HFFc6 (cell line): ENCODE data around the gene TEX14. TPM values are rescaled to one million over a fixed set of nuclear protein-coding genes. Genes with fewer than 3 reads are reported as not detected.

Experiments used
- DNase-seq: peaks from one replicate; pipeline ENCODE4 v3.0.0-alpha.2; 2018
- H3K27ac Mint-ChIP-seq: 2 replicates; pipeline ENCODE4 v1.8.0; 2020; ENCODE audit warnings: mild to moderate bottlenecking, mixed read lengths
- H3K27me3 Mint-ChIP-seq: 2 replicates; pipeline ENCODE4 v1.8.0; 2021; ENCODE audit warnings: mild to moderate bottlenecking, moderate library complexity, mixed read lengths; ENCODE audit not compliant: insufficient read depth
- H3K36me3 Mint-ChIP-seq: 2 replicates; pipeline ENCODE4 v1.8.0; 2021; ENCODE audit warnings: low read depth, mixed read lengths
- H3K4me1 Mint-ChIP-seq: 2 replicates; pipeline ENCODE4 v1.8.0; 2020; ENCODE audit warnings: low read depth, mixed read lengths
- H3K4me3 Mint-ChIP-seq: 2 replicates; pipeline ENCODE4 v1.8.0; 2020; ENCODE audit warnings: mild to moderate bottlenecking, moderate library complexity, mixed read lengths
- H3K9me3 Mint-ChIP-seq: 2 replicates; pipeline ENCODE4 v1.8.0; 2020; ENCODE audit warnings: mild to moderate bottlenecking, mixed read lengths
- long read RNA-seq: library from polyadenylated mRNA; unstranded; transcript quantifications from one replicate; pipeline ENCODE4 v2.0.0, GENCODE V29; 2019
- total RNA-seq, 6 experiments: library from RNA; stranded (reverse); fragmentation: NEBNext Ultra II Directional; extraction: Animal tissue kit (Norgen Biotek cat#: 25700); gene quantifications; 2 replicates in 1 of 6; 3 replicates in 5 of 6; pipeline ENCODE4 v1.2.3, GENCODE V29; 2021
- TF ChIP-seq, protein P1 (sequence below): fragments of 200-600 bp; sonication (generic); IDR thresholded peaks from 2 replicates; pipeline ENCODE4 v1.5.0; 2021; ENCODE audit warnings: antibody characterized with exemption, mild to moderate bottlenecking

TEX14 gene, protein sequence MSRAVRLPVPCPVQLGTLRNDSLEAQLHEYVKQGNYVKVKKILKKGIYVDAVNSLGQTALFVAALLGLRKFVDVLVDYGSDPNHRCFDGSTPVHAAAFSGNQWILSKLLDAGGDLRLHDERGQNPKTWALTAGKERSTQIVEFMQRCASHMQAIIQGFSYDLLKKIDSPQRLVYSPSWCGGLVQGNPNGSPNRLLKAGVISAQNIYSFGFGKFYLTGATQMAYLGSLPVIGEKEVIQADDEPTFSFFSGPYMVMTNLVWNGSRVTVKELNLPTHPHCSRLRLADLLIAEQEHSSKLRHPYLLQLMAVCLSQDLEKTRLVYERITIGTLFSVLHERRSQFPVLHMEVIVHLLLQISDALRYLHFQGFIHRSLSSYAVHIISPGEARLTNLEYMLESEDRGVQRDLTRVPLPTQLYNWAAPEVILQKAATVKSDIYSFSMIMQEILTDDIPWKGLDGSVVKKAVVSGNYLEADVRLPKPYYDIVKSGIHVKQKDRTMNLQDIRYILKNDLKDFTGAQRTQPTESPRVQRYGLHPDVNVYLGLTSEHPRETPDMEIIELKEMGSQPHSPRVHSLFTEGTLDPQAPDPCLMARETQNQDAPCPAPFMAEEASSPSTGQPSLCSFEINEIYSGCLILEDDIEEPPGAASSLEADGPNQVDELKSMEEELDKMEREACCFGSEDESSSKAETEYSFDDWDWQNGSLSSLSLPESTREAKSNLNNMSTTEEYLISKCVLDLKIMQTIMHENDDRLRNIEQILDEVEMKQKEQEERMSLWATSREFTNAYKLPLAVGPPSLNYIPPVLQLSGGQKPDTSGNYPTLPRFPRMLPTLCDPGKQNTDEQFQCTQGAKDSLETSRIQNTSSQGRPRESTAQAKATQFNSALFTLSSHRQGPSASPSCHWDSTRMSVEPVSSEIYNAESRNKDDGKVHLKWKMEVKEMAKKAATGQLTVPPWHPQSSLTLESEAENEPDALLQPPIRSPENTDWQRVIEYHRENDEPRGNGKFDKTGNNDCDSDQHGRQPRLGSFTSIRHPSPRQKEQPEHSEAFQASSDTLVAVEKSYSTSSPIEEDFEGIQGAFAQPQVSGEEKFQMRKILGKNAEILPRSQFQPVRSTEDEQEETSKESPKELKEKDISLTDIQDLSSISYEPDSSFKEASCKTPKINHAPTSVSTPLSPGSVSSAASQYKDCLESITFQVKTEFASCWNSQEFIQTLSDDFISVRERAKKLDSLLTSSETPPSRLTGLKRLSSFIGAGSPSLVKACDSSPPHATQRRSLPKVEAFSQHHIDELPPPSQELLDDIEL (N-terminal part only)
- total RNA-seq, result under 1 TPM in 1 of 6 experiments, not detected in 5; 0.20 TPM
- long read RNA-seq, partial matches to known transcripts, result 0 of 1 reads
- long read RNA-seq, other reads (novel, unspliced or antisense), result 1 of 1 reads

DNA sequence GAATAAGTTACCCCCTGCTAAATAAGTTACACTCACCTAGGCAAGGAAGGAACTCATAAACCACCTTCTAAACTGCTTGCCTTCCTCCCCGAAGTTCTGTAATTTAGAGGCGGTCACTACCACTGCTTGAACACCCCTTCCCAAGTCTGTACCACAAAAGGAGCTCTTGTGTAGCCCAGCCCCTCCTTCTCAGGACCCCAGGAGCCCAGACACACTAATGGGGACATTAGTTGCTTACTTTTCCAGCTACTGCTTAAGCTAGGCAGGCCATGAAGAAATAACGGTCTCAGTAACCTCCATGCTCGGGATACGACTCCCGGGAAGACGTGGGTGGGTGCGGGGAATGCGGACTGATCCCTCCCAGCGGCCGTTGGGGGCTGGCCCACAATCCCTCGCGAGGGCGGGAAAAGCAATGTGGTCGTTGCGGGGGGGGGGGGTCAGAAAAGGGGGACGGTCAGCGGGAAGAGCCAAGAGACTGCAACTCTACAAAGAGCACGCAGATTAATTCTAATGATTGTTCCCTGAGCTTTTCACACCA, at the start of gene TEX14:
TEX14 (minus strand) TSS at position 345 of the 538 bp plus-strand sequence. CDS start 40,044 bp downstream, outside the sequence.
- no peak for DNase-seq
- no peaks in the 10 kb centered on the region for H3K9me3 Mint-ChIP-seq
- TF ChIP-seq, protein P1, sequence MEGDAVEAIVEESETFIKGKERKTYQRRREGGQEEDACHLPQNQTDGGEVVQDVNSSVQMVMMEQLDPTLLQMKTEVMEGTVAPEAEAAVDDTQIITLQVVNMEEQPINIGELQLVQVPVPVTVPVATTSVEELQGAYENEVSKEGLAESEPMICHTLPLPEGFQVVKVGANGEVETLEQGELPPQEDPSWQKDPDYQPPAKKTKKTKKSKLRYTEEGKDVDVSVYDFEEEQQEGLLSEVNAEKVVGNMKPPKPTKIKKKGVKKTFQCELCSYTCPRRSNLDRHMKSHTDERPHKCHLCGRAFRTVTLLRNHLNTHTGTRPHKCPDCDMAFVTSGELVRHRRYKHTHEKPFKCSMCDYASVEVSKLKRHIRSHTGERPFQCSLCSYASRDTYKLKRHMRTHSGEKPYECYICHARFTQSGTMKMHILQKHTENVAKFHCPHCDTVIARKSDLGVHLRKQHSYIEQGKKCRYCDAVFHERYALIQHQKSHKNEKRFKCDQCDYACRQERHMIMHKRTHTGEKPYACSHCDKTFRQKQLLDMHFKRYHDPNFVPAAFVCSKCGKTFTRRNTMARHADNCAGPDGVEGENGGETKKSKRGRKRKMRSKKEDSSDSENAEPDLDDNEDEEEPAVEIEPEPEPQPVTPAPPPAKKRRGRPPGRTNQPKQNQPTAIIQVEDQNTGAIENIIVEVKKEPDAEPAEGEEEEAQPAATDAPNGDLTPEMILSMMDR, result no peak
- no peaks in the 10 kb centered on the region; the same call in 1 of the 2 replicates for H3K36me3 Mint-ChIP-seq
- peak within 1 kb of the TSS; percentile 94 for H3K4me3 Mint-ChIP-seq
- peaks cover 25% of the 10 kb centered on the region for H3K4me1 Mint-ChIP-seq
- H3K27ac Mint-ChIP-seq, result peak within 1 kb of the TSS; percentile 88
- H3K27me3 Mint-ChIP-seq, result peaks cover 9% of the 10 kb centered on the region

DNA sequence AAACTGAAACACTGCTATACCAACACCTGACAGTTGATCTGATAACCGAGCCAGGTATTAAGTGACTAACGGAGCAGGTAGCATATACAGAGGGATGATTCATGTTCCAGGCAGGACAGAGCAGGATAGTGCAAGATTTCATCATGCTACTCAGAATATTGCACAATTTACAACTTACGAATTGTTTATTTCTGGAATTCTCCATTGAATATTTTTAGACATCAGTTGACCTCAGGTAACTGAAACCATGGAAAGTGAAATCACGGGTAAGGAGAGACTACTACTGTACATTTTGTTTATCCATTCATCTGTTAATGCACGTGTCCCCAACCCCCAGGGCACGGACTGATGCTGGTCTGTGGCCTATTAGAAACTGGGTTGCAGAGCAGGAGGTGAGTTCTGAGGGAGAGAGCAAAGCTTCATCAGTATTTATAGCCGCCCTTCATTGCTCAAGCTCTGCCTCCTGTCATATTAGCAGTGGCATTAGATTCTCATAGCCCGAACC, 49.3 kb upstream of the TEX14 start:
- TF ChIP-seq, protein P1, result no peak
- DNase-seq, result peak; percentile 7
- no peak overlapping the region for H3K4me3 Mint-ChIP-seq
- H3K27ac Mint-ChIP-seq, result no peak overlapping the region; the same call in 1 of the 2 replicates
- H3K4me1 Mint-ChIP-seq, result peaks cover 8% of the 10 kb centered on the region
- no peaks in the 10 kb centered on the region for H3K27me3 Mint-ChIP-seq
- H3K36me3 Mint-ChIP-seq, result no peaks in the 10 kb centered on the region
- H3K9me3 Mint-ChIP-seq, result no peaks in the 10 kb centered on the region

DNA sequence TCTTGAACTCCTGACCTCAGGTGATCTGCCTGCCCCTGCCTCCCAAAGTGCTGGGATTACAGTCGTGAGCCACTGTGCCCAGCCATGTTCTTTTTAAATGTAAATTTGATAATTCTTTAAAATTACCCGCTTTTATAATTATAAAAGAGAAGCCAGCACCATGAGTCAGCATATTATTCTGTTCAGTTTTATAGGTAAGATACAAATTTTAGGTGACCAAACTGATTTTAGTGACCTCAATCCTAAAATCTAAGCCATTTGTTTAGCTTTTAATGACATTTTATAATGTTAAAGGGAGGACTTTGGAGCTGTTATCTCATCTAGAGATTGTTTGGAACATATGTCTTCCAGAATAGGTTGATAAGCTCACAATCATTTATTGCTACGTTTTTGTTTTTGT, 43.0 kb upstream of the TEX14 start:
- no peak overlapping the region for H3K27ac Mint-ChIP-seq
- H3K27me3 Mint-ChIP-seq, result no peaks in the 10 kb centered on the region
- no peak overlapping the region for H3K4me3 Mint-ChIP-seq
- H3K9me3 Mint-ChIP-seq, result no peaks in the 10 kb centered on the region
- no peaks in the 10 kb centered on the region for H3K36me3 Mint-ChIP-seq
- DNase-seq, result no peak
- H3K4me1 Mint-ChIP-seq, result no peaks in the 10 kb centered on the region
- TF ChIP-seq, protein P1, result no peak

DNA sequence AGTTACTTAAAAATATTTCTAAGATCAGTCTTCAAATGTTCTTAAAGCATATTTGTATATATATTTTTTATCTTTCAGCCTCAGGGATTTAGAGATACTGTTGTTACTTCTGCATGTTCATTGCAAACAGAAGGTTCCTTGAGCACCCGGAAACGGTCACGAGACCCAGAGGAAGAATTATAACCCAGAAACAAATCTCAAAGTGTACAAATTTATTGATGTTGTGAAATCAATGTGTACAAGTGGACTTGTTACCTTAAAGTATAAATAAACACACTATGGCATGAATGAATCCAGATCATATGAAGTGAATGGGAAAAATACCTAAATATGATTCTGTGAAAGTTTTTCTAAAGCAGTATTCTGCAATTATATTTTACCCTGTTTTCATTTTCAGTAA, 42.2 kb upstream of the TEX14 start:
- no peaks in the 10 kb centered on the region for H3K4me1 Mint-ChIP-seq
- H3K27me3 Mint-ChIP-seq, result no peaks in the 10 kb centered on the region
- no peak overlapping the region for H3K4me3 Mint-ChIP-seq
- H3K9me3 Mint-ChIP-seq, result no peaks in the 10 kb centered on the region
- H3K27ac Mint-ChIP-seq, result no peak overlapping the region
- H3K36me3 Mint-ChIP-seq, result no peaks in the 10 kb centered on the region
- TF ChIP-seq, protein P1, result no peak
- DNase-seq, result no peak
